HG02943 (cell line): ENCODE data around the gene OR2AG2.
A peak's percentile ranks its signal among the peaks of the same experiment; 100 is the strongest.

Experiments
- ATAC-seq: cut with Tn5 transposase; IDR thresholded peaks from one replicate; pipeline ENCODE4 v1.9.1; 2021; ENCODE audit warnings: mild to moderate bottlenecking, low read depth, moderate library complexity; ENCODE audit not compliant: unreplicated experiment

Gene OR2AG2

GRCh38 chr11:6745018-6745417 lies 26.8 kb downstream of the OR2AG2 start:
- no peak for ATAC-seq

- no peak for ATAC-seq
These were observed 29.5 kb downstream of the OR2AG2 start for GRCh38 chr11:6742260-6742659.

- no peak for ATAC-seq
These were observed 33.2 kb downstream of the OR2AG2 start for GRCh38 chr11:6738590-6738989.

GRCh38 chr11:6737872-6738466 lies 33.8 kb downstream of the OR2AG2 start:
- ATAC-seq = peak; percentile 86

- ATAC-seq = no peak
These were observed 35.2 kb downstream of the OR2AG2 start for GRCh38 chr11:6736495-6737121.

- ATAC-seq = no peak
These were observed 36.5 kb downstream of the OR2AG2 start for GRCh38 chr11:6735306-6735705.

GRCh38 chr11:6734616-6735015 lies 37.2 kb downstream of the OR2AG2 start:
- no peak for ATAC-seq

GRCh38 chr11:6733326-6734275 lies 38.2 kb downstream of the OR2AG2 start:
- no peak for ATAC-seq

- ATAC-seq = no peak
These were observed 43.6 kb downstream of the OR2AG2 start for GRCh38 chr11:6727971-6728760.

- no peak for ATAC-seq
These were observed 46.3 kb downstream of the OR2AG2 start for GRCh38 chr11:6725386-6725896.

GRCh38 chr11:6724013-6724412 lies 47.8 kb downstream of the OR2AG2 start:
- ATAC-seq = no peak

- ATAC-seq = no peak
These were observed 50.4 kb downstream of the OR2AG2 start for GRCh38 chr11:6721343-6721742.

GRCh38 chr11:6719576-6719975 lies 52.2 kb downstream of the OR2AG2 start:
- ATAC-seq = no peak

GRCh38 chr11:6717426-6717825 lies 54.4 kb downstream of the OR2AG2 start:
- ATAC-seq = no peak
